ENCODE results near the gene GRID2. TPM values are rescaled to one million over a fixed set of nuclear protein-coding genes. Genes with fewer than 3 reads are reported as not detected.
"Not testable (repeated sequence)": the region's sequence is repeated elsewhere in the genome, so short reads cannot be mapped to it uniquely, and the experiment has no call there.

The GRID2 gene
- total RNA-seq, 1 donor from 2014 or later: not detected

- Histone ChIP-seq H3K9me3 (replicated peaks) (no peaks in the 10 kb centered on the region), H3K27ac (replicated peaks) (no peak overlapping the region), H3K4me3 (no peak overlapping the region), H3K27me3 (ENCODE audit: low read depth) (no peaks in the 10 kb centered on the region), H3K4me1 (no peaks in the 10 kb centered on the region), H3K36me3 (no peaks in the 10 kb centered on the region)
- intact Hi-C loops (cut with micrococcal nuclease): no loop called here
- TF ChIP-seq CTCF (IDR thresholded peaks at IDR 0.05; ENCODE audit: borderline replicate concordance): no peak
- DNase-seq: no peak
Measured at GRCh38 chr4:93299118-93299517, 995.4 kb downstream of the GRID2 start.

DNA sequence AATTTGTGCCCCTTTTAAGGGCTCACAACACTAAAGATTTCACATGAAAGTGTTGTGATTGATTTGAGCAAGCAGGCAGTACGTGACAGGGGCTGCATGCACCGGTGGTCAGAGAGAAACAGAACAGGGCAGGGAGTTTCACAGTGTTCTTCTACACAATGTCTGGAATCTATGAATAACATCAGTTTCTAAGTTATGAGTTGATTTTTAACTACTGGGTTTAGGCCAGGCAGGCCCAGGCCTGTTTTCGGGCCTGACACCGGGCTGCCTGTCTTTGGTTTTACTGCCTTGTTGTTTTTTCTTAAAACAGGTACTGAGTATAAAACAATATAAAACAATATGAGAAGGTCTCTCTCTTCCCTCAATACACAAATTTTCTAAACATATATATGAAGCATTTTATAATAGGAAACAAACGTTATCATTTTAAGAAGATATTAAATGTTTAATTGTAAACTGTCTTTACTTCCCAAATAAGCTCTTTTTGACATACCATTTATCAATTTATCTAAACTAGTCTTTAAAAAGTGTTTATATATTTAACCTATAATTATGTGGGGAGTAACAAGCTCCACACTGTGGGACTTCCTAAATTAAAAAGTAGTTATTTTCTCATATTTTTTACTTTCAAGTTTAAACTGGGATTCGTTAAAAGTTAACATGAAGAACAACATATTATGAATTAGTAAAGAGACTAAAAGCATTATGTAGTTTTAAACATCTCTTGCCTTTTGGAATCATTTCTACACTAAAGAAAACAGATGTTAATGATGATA lies 997.2 kb downstream of the GRID2 start:
- DNase-seq; H3K27ac ChIP-seq (replicated peaks); intact Hi-C loops (cut with micrococcal nuclease): not testable (repeated sequence)

GRCh38 chr4:93302310-93302709 lies 998.5 kb downstream of the GRID2 start:
- intact Hi-C loops (cut with micrococcal nuclease): no loop called here
- Histone ChIP-seq H3K9me3 (replicated peaks) (no peaks in the 10 kb centered on the region), H3K4me3 (no peak overlapping the region), H3K27ac (replicated peaks) (no peak overlapping the region), H3K27me3 (ENCODE audit: low read depth) (no peaks in the 10 kb centered on the region), H3K4me1 (no peaks in the 10 kb centered on the region), H3K36me3 (no peaks in the 10 kb centered on the region)
- no peak for TF ChIP-seq CTCF (IDR thresholded peaks at IDR 0.05; ENCODE audit: borderline replicate concordance)
- DNase-seq: no peak

More for the DNA sequence above, 997.2 kb downstream of the GRID2 start:
- H3K27me3 ChIP-seq (ENCODE audit: low read depth); H3K36me3 ChIP-seq; H3K4me3 ChIP-seq; H3K4me1 ChIP-seq; H3K9me3 ChIP-seq (replicated peaks): not testable (repeated sequence)

DNA sequence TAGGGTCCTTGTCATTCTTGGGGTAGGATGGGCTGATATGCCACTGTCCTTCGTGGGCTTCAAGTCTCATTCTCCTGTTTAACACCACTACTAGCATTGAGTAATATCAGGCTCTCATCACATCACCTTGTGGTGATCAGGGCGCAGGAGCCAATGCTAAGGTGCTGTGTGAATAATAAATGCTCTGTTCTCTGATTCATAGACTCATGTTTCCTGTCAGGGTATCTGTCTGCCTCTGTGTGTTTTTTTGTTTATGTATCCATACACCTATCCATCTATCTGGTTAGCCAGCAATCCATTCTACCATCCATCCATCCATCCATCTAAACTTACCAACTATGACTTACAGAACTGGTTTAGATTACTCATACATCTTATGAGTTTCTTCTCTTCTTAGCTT lies 999.7 kb downstream of the GRID2 start:
- intact Hi-C loops (cut with micrococcal nuclease): no loop called here
- Histone ChIP-seq H3K4me1 (no peaks in the 10 kb centered on the region), H3K9me3 (replicated peaks) (no peaks in the 10 kb centered on the region), H3K27me3 (ENCODE audit: low read depth) (no peaks in the 10 kb centered on the region), H3K36me3 (no peaks in the 10 kb centered on the region), H3K27ac (replicated peaks) (no peak overlapping the region), H3K4me3 (no peak overlapping the region)
- no peak for TF ChIP-seq CTCF (IDR thresholded peaks at IDR 0.05; ENCODE audit: borderline replicate concordance)
- no peak for DNase-seq

- no peaks in the 10 kb centered on the region for H3K9me3 ChIP-seq (replicated peaks)
- no peaks in the 10 kb centered on the region for H3K27me3 ChIP-seq (ENCODE audit: low read depth)
- no peak for TF ChIP-seq CTCF (IDR thresholded peaks at IDR 0.05; ENCODE audit: borderline replicate concordance)
- no peak for DNase-seq
- intact Hi-C loops (cut with micrococcal nuclease): no loop called here
- no peak overlapping the region for H3K4me3 ChIP-seq
- H3K4me1 ChIP-seq: no peaks in the 10 kb centered on the region
- H3K27ac ChIP-seq (replicated peaks): no peak overlapping the region
- no peaks in the 10 kb centered on the region for H3K36me3 ChIP-seq
Measured at GRCh38 chr4:93312299-93312698, 1008.5 kb downstream of the GRID2 start.

- Histone ChIP-seq H3K36me3 (no peaks in the 10 kb centered on the region), H3K27me3 (ENCODE audit: low read depth) (no peaks in the 10 kb centered on the region), H3K27ac (replicated peaks) (no peak overlapping the region), H3K4me1 (no peaks in the 10 kb centered on the region), H3K4me3 (no peak overlapping the region), H3K9me3 (replicated peaks) (no peaks in the 10 kb centered on the region)
- intact Hi-C loops (cut with micrococcal nuclease): no loop called here
- no peak for TF ChIP-seq CTCF (IDR thresholded peaks at IDR 0.05; ENCODE audit: borderline replicate concordance)
- DNase-seq: no peak
Measured at GRCh38 chr4:93313197-93313596, 1009.4 kb downstream of the GRID2 start.

All from left ventricle myocardium inferior (tissue), 1 donor.